Daoy (cell line): ENCODE results near the gene AKAP13. TPM values are rescaled to one million over a fixed set of nuclear protein-coding genes. Genes with fewer than 3 reads are reported as not detected.
"Not testable (repeated sequence)": the region's sequence is repeated elsewhere in the genome, so short reads cannot be mapped to it uniquely, and the experiment has no call there.

Source experiments
- DNase-seq: peaks from one replicate; pipeline ENCODE4 v3.0.0-alpha.2; 2015; ENCODE audit warnings: low read depth
- total RNA-seq: library from RNA; depleted of rRNA; stranded (reverse); fragments of >200 nt; shearing (Covaris generic); gene quantifications from 2 replicates; pipeline ENCODE4 v1.2.3, GENCODE V29; 2014; rRNA removed

Gene AKAP13
- 9.9 and 18.5 TPM in 2 replicates for total RNA-seq

GRCh38 chr15:85380217-85380811, at the start of gene AKAP13:
TSS of gene AKAP13 (plus strand) at chr15:85380603. CDS start at chr15:85485721, 105,118 bp downstream.
- peak; percentile 96 for DNase-seq

GRCh38 chr15:85330901-85331588, 49.4 kb upstream of the AKAP13 start:
- peak; percentile 89 for DNase-seq

- no peak for DNase-seq
Measured at GRCh38 chr15:85331655-85332285, 48.6 kb upstream of the AKAP13 start.

GRCh38 chr15:85333132-85333831, 47.1 kb upstream of the AKAP13 start:
- DNase-seq, result peak; percentile 60

- no peak for DNase-seq
Measured at GRCh38 chr15:85334241-85334640, 46.2 kb upstream of the AKAP13 start.

GRCh38 chr15:85335193-85335942, 45.0 kb upstream of the AKAP13 start:
- no peak for DNase-seq

GRCh38 chr15:85336880-85337279, 43.5 kb upstream of the AKAP13 start:
- no peak for DNase-seq

- no peak for DNase-seq
Measured at GRCh38 chr15:85337425-85338074, 42.9 kb upstream of the AKAP13 start.

GRCh38 chr15:85340321-85340665, 40.1 kb upstream of the AKAP13 start:
- no peak for DNase-seq

- DNase-seq, result no peak
Measured at GRCh38 chr15:85340852-85341251, 39.6 kb upstream of the AKAP13 start.

- not testable (repeated sequence) for DNase-seq
Measured at GRCh38 chr15:85342163-85342562, 38.2 kb upstream of the AKAP13 start.

- peak; percentile 71 for DNase-seq
Measured at GRCh38 chr15:85343443-85343842, 37.0 kb upstream of the AKAP13 start.

- DNase-seq, result not testable (repeated sequence)
Measured at GRCh38 chr15:85344241-85344640, 36.2 kb upstream of the AKAP13 start.

GRCh38 chr15:85344653-85345114, 35.7 kb upstream of the AKAP13 start:
- peak; percentile 71 for DNase-seq

GRCh38 chr15:85345196-85345918, 35.0 kb upstream of the AKAP13 start:
- DNase-seq, result not testable (repeated sequence)

GRCh38 chr15:85346462-85347084, 33.8 kb upstream of the AKAP13 start:
- peak; percentile 28 for DNase-seq

- DNase-seq, result not testable (repeated sequence)
Measured at GRCh38 chr15:85347264-85348047, 32.9 kb upstream of the AKAP13 start.

- DNase-seq, result not testable (repeated sequence)
Measured at GRCh38 chr15:85348048-85348766, 32.2 kb upstream of the AKAP13 start.
